ENCODE measurements around the gene BPIFB2. TPM values are rescaled to one million over a fixed set of nuclear protein-coding genes. Genes with fewer than 3 reads are reported as not detected.

BPIFB2 gene
- total and polyA plus RNA-seq, 7 donors: not detected

GRCh38 chr20:33054381-33054780 is 46.9 kb downstream of the BPIFB2 start:
- Histone ChIP-seq H3K4me1 (no peaks in the 10 kb centered on the region), H3K4me3 (no peak overlapping the region), H3K9me3 (no peaks in the 10 kb centered on the region), H3K36me3 (ENCODE audit: insufficient read depth in 1 of 2, low read depth in 1 of 2) (no peaks in the 10 kb centered on the region), H3K27me3 (ENCODE audit: insufficient read depth in 3 of 3, low read length in 2 of 3) (no peaks in the 10 kb centered on the region), H3K27ac (no peak overlapping the region)
- no peak for ATAC-seq
- no peak for DNase-seq
- WGBS, 3 donors: 84 to 86% (median 86%) methylated on average over 7 of the region's 7 CpGs
- no peak for TF ChIP-seq CTCF (IDR thresholded peaks at IDR 0.05)
- intact Hi-C loops (cut with DNase I): no loop called here

GRCh38 chr20:33054791-33055190 is 47.3 kb downstream of the BPIFB2 start:
- Histone ChIP-seq H3K4me3 (no peak overlapping the region), H3K27me3 (ENCODE audit: insufficient read depth in 3 of 3, low read length in 2 of 3) (peaks cover 0 to 2% (median 0%) of the 10 kb centered on the region in 3 donors), H3K36me3 (ENCODE audit: insufficient read depth in 1 of 2, low read depth in 1 of 2) (no peaks in the 10 kb centered on the region), H3K27ac (no peak overlapping the region), H3K9me3 (no peaks in the 10 kb centered on the region), H3K4me1 (no peaks in the 10 kb centered on the region)
- no peak for TF ChIP-seq CTCF (IDR thresholded peaks at IDR 0.05)
- intact Hi-C loops (cut with DNase I): no loop called here
- WGBS, 3 donors: 47 to 63% (median 51%) methylated on average over 2 of the region's 2 CpGs
- DNase-seq (no peak), ATAC-seq (no peak)

GRCh38 chr20:33059136-33059535 is 51.6 kb downstream of the BPIFB2 start:
- no peak overlapping the region for H3K27ac ChIP-seq
- DNase-seq (no peak), ATAC-seq (no peak)
- no peak for TF ChIP-seq CTCF (IDR thresholded peaks at IDR 0.05)
- no peaks in the 10 kb centered on the region for H3K4me1 ChIP-seq
- H3K36me3 ChIP-seq (ENCODE audit: insufficient read depth in 1 of 2, low read depth in 1 of 2): no peaks in the 10 kb centered on the region
- peaks cover 0 to 5% (median 0%) of the 10 kb centered on the region in 3 donors for H3K27me3 ChIP-seq (ENCODE audit: insufficient read depth in 3 of 3, low read length in 2 of 3)
- intact Hi-C loops (cut with DNase I): no loop called here
- no peak overlapping the region for H3K4me3 ChIP-seq
- 74 to 90% (median 76%) methylated on average over 7 of the region's 7 CpGs for WGBS, 3 donors
- H3K9me3 ChIP-seq: no peaks in the 10 kb centered on the region

GRCh38 chr20:33059741-33060390 is 52.4 kb downstream of the BPIFB2 start:
- Histone ChIP-seq H3K27ac (no peak overlapping the region), H3K36me3 (ENCODE audit: insufficient read depth in 1 of 2, low read depth in 1 of 2) (no peaks in the 10 kb centered on the region), H3K4me3 (no peak overlapping the region), H3K27me3 (ENCODE audit: insufficient read depth in 3 of 3, low read length in 2 of 3) (peaks cover 0 to 6% (median 0%) of the 10 kb centered on the region in 3 donors), H3K4me1 (no peaks in the 10 kb centered on the region), H3K9me3 (no peaks in the 10 kb centered on the region)
- intact Hi-C loops (cut with DNase I): no loop called here
- no peak for DNase-seq
- WGBS, 3 donors: 88 to 90% (median 89%) methylated on average over 22 of the region's 22 CpGs
- no peak for ATAC-seq
- no peak for TF ChIP-seq CTCF (IDR thresholded peaks at IDR 0.05)

- WGBS, 3 donors: 69 to 79% (median 71%) methylated on average over 14 of the region's 14 CpGs
- DNase-seq: no peak
- H3K27me3 ChIP-seq (ENCODE audit: insufficient read depth in 3 of 3, low read length in 2 of 3): peaks cover 0 to 6% (median 0%) of the 10 kb centered on the region in 3 donors
- ATAC-seq: no peak
- no peaks in the 10 kb centered on the region for H3K9me3 ChIP-seq
- intact Hi-C loops (cut with DNase I): no loop called here
- no peaks in the 10 kb centered on the region for H3K36me3 ChIP-seq (ENCODE audit: insufficient read depth in 1 of 2, low read depth in 1 of 2)
- H3K4me1 ChIP-seq: no peaks in the 10 kb centered on the region
- no peak overlapping the region for H3K4me3 ChIP-seq
- no peak overlapping the region for H3K27ac ChIP-seq
- no peak for TF ChIP-seq CTCF (IDR thresholded peaks at IDR 0.05)
These were observed 54.1 kb downstream of the BPIFB2 start for GRCh38 chr20:33061658-33062028.
